A673 (cell line): ENCODE results near the gene TNS3. TPM values are rescaled to one million over a fixed set of nuclear protein-coding genes. Genes with fewer than 3 reads are reported as not detected.

Experiments used
- BruUV-seq: library from RNA; stranded (reverse); fragments of 400-500 nt; replicated peaks from 2 replicates; lab custom pipeline; 2021; lab: Mats Ljungman, UMichigan
- CTCF ChIA-PET: fragments of 300-600 bp; sonication (Branson Sonifier 250); formaldehyde crosslinking; loops from one replicate; lab custom pipeline; 2022; ENCODE audit warnings: antibody characterized with exemption; lab: Charles Lee
- POLR2A ChIA-PET: fragments of 300-600 bp; sonication (Branson Sonifier 250); formaldehyde crosslinking; loops from one replicate; lab custom pipeline; 2022; ENCODE audit warnings: antibody characterized with exemption; ENCODE audit not compliant: low non-redundant PET; lab: Charles Lee
- DNase-seq: peaks from one replicate; pipeline ENCODE4 v3.0.0-alpha.2; 2015; ENCODE audit warnings: low spot score
- H3K27ac ChIP-seq: fragments of 200-600 bp; sonication (generic); 2 replicates; pipeline ENCODE4 v1.5.1; 2016; ENCODE audit warnings: mixed run types, low read depth, mild to moderate bottlenecking, mixed read lengths, antibody characterized with exemption, low read length; ENCODE audit not compliant: poor library complexity, severe bottlenecking
- H3K27me3 ChIP-seq: fragments of 200-600 bp; sonication (generic); replicated peaks from 2 replicates; pipeline ENCODE4 v1.6.1; 2017; ENCODE audit warnings: mixed run types, low read depth, mild to moderate bottlenecking, mixed read lengths, antibody characterized with exemption, low read length; ENCODE audit not compliant: insufficient read depth, poor library complexity
- H3K36me3 ChIP-seq: fragments of 200-600 bp; sonication (generic); 2 replicates; pipeline ENCODE4 v1.6.1; 2016; ENCODE audit warnings: mixed run types, mild to moderate bottlenecking, mixed read lengths, antibody characterized with exemption, low read length; ENCODE audit not compliant: insufficient read depth, poor library complexity, severe bottlenecking
- H3K4me1 ChIP-seq: fragments of 200-600 bp; sonication (generic); 2 replicates; pipeline ENCODE4 v1.6.1; 2017; ENCODE audit warnings: mixed run types, mild to moderate bottlenecking, mixed read lengths, antibody characterized with exemption, low read length; ENCODE audit not compliant: insufficient read depth, poor library complexity, severe bottlenecking
- H3K4me3 ChIP-seq: fragments of 200-600 bp; sonication (generic); 2 replicates; pipeline ENCODE4 v1.5.1; 2016; ENCODE audit warnings: low read depth, mixed run types, mild to moderate bottlenecking, mixed read lengths, low read length; ENCODE audit not compliant: poor library complexity, severe bottlenecking
- H3K9me3 ChIP-seq: fragments of 200-600 bp; sonication (generic); 2 replicates; pipeline ENCODE4 v1.6.1; 2016; ENCODE audit warnings: mixed run types, low read depth, mild to moderate bottlenecking, mixed read lengths, antibody characterized with exemption, low read length; ENCODE audit not compliant: poor library complexity, severe bottlenecking
- EZH2 ChIP-seq: fragments of 200-600 bp; sonication (generic); IDR thresholded peaks from 2 replicates; pipeline ENCODE4 v1.6.1; 2017; ENCODE audit warnings: borderline replicate concordance, low read depth, mild to moderate bottlenecking, mixed read lengths, antibody characterized with exemption, low read length; ENCODE audit not compliant: poor library complexity, severe bottlenecking
- intact Hi-C: fragments of 100-400 bp; cut with micrococcal nuclease; formaldehyde crosslinking; loops from one replicate; pipeline ENCODE4 v1.10.0; 2022; ENCODE audit not compliant: unreplicated experiment
- total RNA-seq: library from RNA; stranded (reverse); gene quantifications from 2 replicates; pipeline ENCODE4 v1.2.3, GENCODE V29; 2021
- TF ChIP-seq, protein P1 (sequence below): fragments of 300-800, 200-600 bp; sonication (generic); conservative IDR thresholded peaks from 2 replicates; pipeline ENCODE4 v1.5.1; 2017; ENCODE audit warnings: low read depth, mild to moderate bottlenecking, antibody characterized with exemption, low read length, moderate library complexity, mixed read lengths

Gene TNS3
- total RNA-seq, 1 experiment from 2014 or later: not detected

DNA sequence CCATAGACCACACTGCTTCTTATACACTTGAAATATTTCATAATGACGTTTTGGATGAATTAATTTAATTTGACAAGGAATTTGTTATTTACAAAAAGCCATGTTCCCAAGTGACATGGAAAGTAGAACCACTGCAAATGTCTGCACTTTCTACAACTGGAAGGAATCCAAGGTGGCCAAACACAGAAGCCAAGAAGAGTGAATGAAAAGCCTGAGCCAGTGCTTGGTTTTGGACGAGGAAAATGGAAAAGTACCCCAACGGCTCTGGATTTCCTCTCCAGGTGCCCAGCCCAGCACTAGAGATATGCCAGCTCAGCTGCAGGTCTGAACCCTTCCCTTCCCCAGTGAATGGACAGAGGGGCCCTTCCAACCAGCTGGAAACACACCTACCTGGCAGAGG, 279.4 kb downstream of the TNS3 start:
- no peaks in the 10 kb centered on the region for H3K36me3 ChIP-seq
- POLR2A ChIA-PET: no interaction called here

DNA sequence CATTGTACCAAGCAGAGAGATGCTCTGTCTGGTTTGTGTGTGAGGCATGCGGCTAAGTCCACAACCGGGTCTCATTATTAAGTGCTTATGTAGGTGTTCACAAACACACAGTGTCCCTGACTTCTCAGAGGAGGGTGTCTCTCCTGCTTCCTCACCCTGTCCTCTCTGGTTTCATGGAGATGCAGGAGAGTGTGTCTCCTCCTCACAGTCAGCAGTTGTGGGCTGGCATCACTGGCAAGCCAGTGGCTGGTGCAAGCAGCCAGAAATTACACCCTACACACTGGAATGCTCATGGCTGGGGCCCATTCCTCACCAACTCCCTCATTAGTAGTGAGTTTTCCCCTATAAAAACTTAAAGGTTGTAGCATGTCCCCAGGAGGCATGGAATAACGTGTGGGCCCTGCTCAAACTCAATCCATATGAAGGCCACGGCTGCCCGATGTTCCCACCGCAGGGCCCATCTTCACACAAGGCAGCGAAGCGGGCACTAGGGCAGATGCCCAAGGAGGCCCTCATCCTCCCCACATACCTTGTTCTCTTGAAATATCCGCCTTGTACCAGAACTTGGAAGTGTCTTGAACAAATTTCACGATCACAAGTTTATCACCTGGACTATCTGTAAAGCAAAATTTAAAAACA, 280.1 kb downstream of the TNS3 start:
- Histone ChIP-seq H3K27ac (no peak overlapping the region), H3K36me3 (no peaks in the 10 kb centered on the region), H3K4me1 (no peaks in the 10 kb centered on the region), H3K4me3 (no peak overlapping the region), H3K9me3 (no peaks in the 10 kb centered on the region), H3K27me3 (no peaks in the 10 kb centered on the region)
- no peak for DNase-seq
- CTCF ChIA-PET: no interaction called here
- POLR2A ChIA-PET: no interaction called here
- no TSS peak for BruUV-seq
- intact Hi-C loops: no loop called here
- no peak for TF ChIP-seq EZH2
- TF ChIP-seq, protein P1, sequence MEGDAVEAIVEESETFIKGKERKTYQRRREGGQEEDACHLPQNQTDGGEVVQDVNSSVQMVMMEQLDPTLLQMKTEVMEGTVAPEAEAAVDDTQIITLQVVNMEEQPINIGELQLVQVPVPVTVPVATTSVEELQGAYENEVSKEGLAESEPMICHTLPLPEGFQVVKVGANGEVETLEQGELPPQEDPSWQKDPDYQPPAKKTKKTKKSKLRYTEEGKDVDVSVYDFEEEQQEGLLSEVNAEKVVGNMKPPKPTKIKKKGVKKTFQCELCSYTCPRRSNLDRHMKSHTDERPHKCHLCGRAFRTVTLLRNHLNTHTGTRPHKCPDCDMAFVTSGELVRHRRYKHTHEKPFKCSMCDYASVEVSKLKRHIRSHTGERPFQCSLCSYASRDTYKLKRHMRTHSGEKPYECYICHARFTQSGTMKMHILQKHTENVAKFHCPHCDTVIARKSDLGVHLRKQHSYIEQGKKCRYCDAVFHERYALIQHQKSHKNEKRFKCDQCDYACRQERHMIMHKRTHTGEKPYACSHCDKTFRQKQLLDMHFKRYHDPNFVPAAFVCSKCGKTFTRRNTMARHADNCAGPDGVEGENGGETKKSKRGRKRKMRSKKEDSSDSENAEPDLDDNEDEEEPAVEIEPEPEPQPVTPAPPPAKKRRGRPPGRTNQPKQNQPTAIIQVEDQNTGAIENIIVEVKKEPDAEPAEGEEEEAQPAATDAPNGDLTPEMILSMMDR: no peak

More for the DNA sequence above, 279.4 kb downstream of the TNS3 start:
- BruUV-seq: no TSS peak
- TF ChIP-seq, protein P1: no peak
- no peak for TF ChIP-seq EZH2
- H3K4me1 ChIP-seq: no peaks in the 10 kb centered on the region
- H3K27me3 ChIP-seq: no peaks in the 10 kb centered on the region
- H3K4me3 ChIP-seq: no peak overlapping the region
- no peak for DNase-seq
- H3K9me3 ChIP-seq: no peaks in the 10 kb centered on the region
- H3K27ac ChIP-seq: no peak overlapping the region
- CTCF ChIA-PET: no interaction called here
- intact Hi-C loops: no loop called here

DNA sequence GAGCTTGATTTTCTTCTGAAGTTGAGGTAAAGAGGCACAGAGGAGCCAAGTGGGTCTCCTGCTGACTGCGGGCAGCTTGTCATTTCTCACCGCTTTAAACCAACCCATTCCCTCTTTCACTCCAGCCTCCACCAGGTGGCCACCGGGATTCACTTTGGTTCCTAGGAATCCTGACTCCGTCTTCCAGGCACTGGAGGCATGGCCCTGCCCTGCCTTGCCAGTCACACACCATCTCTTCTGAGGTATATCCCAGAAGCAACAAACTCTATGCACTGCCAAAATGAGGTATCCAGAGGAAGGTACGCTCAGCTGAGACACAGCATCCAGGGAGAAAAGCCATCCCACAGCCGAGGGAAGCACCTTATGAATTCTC, 280.8 kb downstream of the TNS3 start:
- H3K36me3 ChIP-seq: no peaks in the 10 kb centered on the region
- DNase-seq: no peak

More for the DNA sequence above, 280.8 kb downstream of the TNS3 start:
- CTCF ChIA-PET: no interaction called here
- H3K27me3 ChIP-seq: no peaks in the 10 kb centered on the region
- H3K4me3 ChIP-seq: no peak overlapping the region
- intact Hi-C loops: no loop called here
- no peaks in the 10 kb centered on the region for H3K9me3 ChIP-seq
- TF ChIP-seq EZH2: no peak
- TF ChIP-seq, protein P1: no peak
- H3K27ac ChIP-seq: no peak overlapping the region
- POLR2A ChIA-PET: no interaction called here
- no peaks in the 10 kb centered on the region for H3K4me1 ChIP-seq
- BruUV-seq: no TSS peak
